HG02623 (cell line): ENCODE data around the gene STEAP3.
A peak's percentile ranks its signal among the peaks of the same experiment; 100 is the strongest.

Experiments used
- ATAC-seq: cut with Tn5 transposase; IDR thresholded peaks from one replicate; pipeline ENCODE4 v1.9.1; 2021; ENCODE audit warnings: moderate library complexity; ENCODE audit not compliant: unreplicated experiment

Gene STEAP3

GRCh38 chr2:119290859-119291587 is 67.4 kb downstream of the STEAP3 start:
- peak; percentile 96 for ATAC-seq

- no peak for ATAC-seq
Measured at GRCh38 chr2:119291588-119292167, 68.0 kb downstream of the STEAP3 start.

GRCh38 chr2:119292226-119292625 is 68.6 kb downstream of the STEAP3 start:
- no peak for ATAC-seq

- no peak for ATAC-seq
Measured at GRCh38 chr2:119293254-119293653, 69.6 kb downstream of the STEAP3 start.

- no peak for ATAC-seq
Measured at GRCh38 chr2:119293900-119294299, 70.3 kb downstream of the STEAP3 start.

- ATAC-seq, result no peak
Measured at GRCh38 chr2:119294671-119295070, 71.0 kb downstream of the STEAP3 start.

GRCh38 chr2:119295688-119296375 is 72.2 kb downstream of the STEAP3 start:
- ATAC-seq, result no peak

- no peak for ATAC-seq
Measured at GRCh38 chr2:119301413-119301812, 77.8 kb downstream of the STEAP3 start.

- no peak for ATAC-seq
Measured at GRCh38 chr2:119304847-119305246, 81.2 kb downstream of the STEAP3 start.

- no peak for ATAC-seq
Measured at GRCh38 chr2:119305497-119306195, 82.0 kb downstream of the STEAP3 start.

GRCh38 chr2:119306196-119306590 is 82.6 kb downstream of the STEAP3 start:
- ATAC-seq, result no peak

- no peak for ATAC-seq
Measured at GRCh38 chr2:119307419-119308140, 83.9 kb downstream of the STEAP3 start.

- no peak for ATAC-seq
Measured at GRCh38 chr2:119308793-119309330, 85.2 kb downstream of the STEAP3 start.

GRCh38 chr2:119311371-119311770 is 87.7 kb downstream of the STEAP3 start:
- ATAC-seq, result no peak

GRCh38 chr2:119311831-119312230 is 88.2 kb downstream of the STEAP3 start:
- ATAC-seq, result no peak
